Endodermal cell (in vitro differentiated cells): ENCODE data around the gene TTF1. TPM values are rescaled to one million over a fixed set of nuclear protein-coding genes. Genes with fewer than 3 reads are reported as not detected.

ENCODE experiments used
- DNase-seq: peaks from one replicate; pipeline ENCODE4 v3.0.0-alpha.2; 2017
- H3K27ac ChIP-seq: 2 replicates; pipeline ENCODE4 v1.5.1; 2013; ENCODE audit warnings: mild to moderate bottlenecking, low read depth, low read length, moderate library complexity
- H3K27me3 ChIP-seq: 2 replicates; pipeline ENCODE4 v1.6.1; 2013; ENCODE audit warnings: mild to moderate bottlenecking, low read length, moderate library complexity; ENCODE audit not compliant: insufficient read depth, control insufficient read depth, poor library complexity, severe bottlenecking
- H3K36me3 ChIP-seq: 2 replicates; pipeline ENCODE4 v1.7.0; 2013; ENCODE audit warnings: mild to moderate bottlenecking, low read length, moderate library complexity; ENCODE audit not compliant: control insufficient read depth, insufficient read depth
- H3K4me1 ChIP-seq: one replicate; pipeline ENCODE4 v1.7.0; 2013; ENCODE audit warnings: low read length; ENCODE audit not compliant: control insufficient read depth, insufficient read depth
- H3K4me3 ChIP-seq: 2 replicates; pipeline ENCODE4 v1.5.1; 2013; ENCODE audit warnings: mild to moderate bottlenecking, low read length, moderate library complexity
- H3K9ac ChIP-seq: 2 replicates; pipeline ENCODE4 v1.6.1; 2013; ENCODE audit warnings: mild to moderate bottlenecking, low read length, moderate library complexity; ENCODE audit not compliant: poor library complexity, severe bottlenecking; ENCODE audit errors: extremely low read depth
- H3K9me3 ChIP-seq: 2 replicates; pipeline ENCODE4 v1.6.1; 2013; ENCODE audit warnings: mild to moderate bottlenecking, low read length, moderate library complexity; ENCODE audit not compliant: control insufficient read depth
- H3K27ac Mint-ChIP-seq: 2 replicates; pipeline ENCODE4 v1.8.0; 2020; ENCODE audit warnings: mixed read lengths
- H3K27me3 Mint-ChIP-seq: 2 replicates; pipeline ENCODE4 v1.8.0; 2021; ENCODE audit warnings: mild to moderate bottlenecking, mixed read lengths; ENCODE audit not compliant: insufficient read depth
- H3K36me3 Mint-ChIP-seq: 2 replicates; pipeline ENCODE4 v1.8.0; 2020; ENCODE audit warnings: low read depth, mixed read lengths
- H3K4me1 Mint-ChIP-seq: 2 replicates; pipeline ENCODE4 v1.8.0; 2020; ENCODE audit warnings: mixed read lengths
- H3K4me3 Mint-ChIP-seq: 2 replicates; pipeline ENCODE4 v1.8.0; 2020; ENCODE audit warnings: mild to moderate bottlenecking, moderate library complexity, mixed read lengths
- H3K9me3 Mint-ChIP-seq: 2 replicates; pipeline ENCODE4 v1.8.0; 2020; ENCODE audit warnings: mild to moderate bottlenecking, mixed read lengths
- CTCF ChIP-seq: fragments of 200-600 bp; sonication (generic); conservative IDR thresholded peaks from 2 replicates; pipeline ENCODE4 v1.5.0; 2021; ENCODE audit warnings: antibody characterized with exemption, mild to moderate bottlenecking
- WGBS, 2 experiments: methylation state at CpG; one replicate each; pipeline versions ENCODE4 v1.1.5 to v1.1.7; 2013; ENCODE audit warnings: missing lambda C conversion rate in 2 of 2, mixed read lengths in 1 of 2; ENCODE audit not compliant: insufficient coverage in 1 of 2, insufficient read length in 1 of 2; 5-methylcytosine and 5-hydroxymethylcytosine counted together
- total RNA-seq, 2 donors: library from RNA; stranded (reverse); fragmentation: NEBNext Ultra II Directional in 1 of 2; extraction: Animal tissue kit (Norgen Biotek cat#: 25700) in 1 of 2; gene quantifications; 2 replicates in 1 of 2; 3 replicates in 1 of 2; pipeline ENCODE4 v1.2.1, GENCODE V29; 2021

Gene TTF1
- total RNA-seq, 2 donors from 2014 or later, result 21.0 to 23.7 TPM

GRCh38 chr9:132346177-132346576 lies 60.5 kb downstream of the TTF1 start:
- no peaks in the 10 kb centered on the region for H3K9me3 ChIP-seq
- no peaks in the 10 kb centered on the region for H3K4me1 Mint-ChIP-seq
- no peaks in the 10 kb centered on the region for H3K9me3 Mint-ChIP-seq
- TF ChIP-seq CTCF, result no peak
- 95% methylated on average over 3 to 5 of the region's 5 CpGs for WGBS, 2 experiments
- DNase-seq, result no peak
- no peaks in the 10 kb centered on the region for H3K27me3 Mint-ChIP-seq
- H3K4me1 ChIP-seq, result no peaks in the 10 kb centered on the region
- no peak overlapping the region for H3K27ac Mint-ChIP-seq
- H3K36me3 ChIP-seq, result peaks cover 96% of the 10 kb centered on the region
- no peak overlapping the region for H3K27ac ChIP-seq
- H3K27me3 ChIP-seq, result no peaks in the 10 kb centered on the region
- H3K9ac ChIP-seq, result no peak overlapping the region
- peaks cover 73% of the 10 kb centered on the region for H3K36me3 Mint-ChIP-seq
- H3K4me3 ChIP-seq, result no peak overlapping the region
- H3K4me3 Mint-ChIP-seq, result no peak overlapping the region

- H3K9me3 Mint-ChIP-seq, result no peaks in the 10 kb centered on the region
- no peaks in the 10 kb centered on the region for H3K4me1 ChIP-seq
- H3K27me3 Mint-ChIP-seq, result no peaks in the 10 kb centered on the region
- H3K9ac ChIP-seq, result no peak overlapping the region
- no peak overlapping the region for H3K4me3 Mint-ChIP-seq
- 96 to 100% methylated on average over 3 to 9 of the region's 9 CpGs for WGBS, 2 experiments
- no peak overlapping the region for H3K27ac ChIP-seq
- peaks cover 85% of the 10 kb centered on the region for H3K36me3 Mint-ChIP-seq
- no peak overlapping the region for H3K4me3 ChIP-seq
- H3K4me1 Mint-ChIP-seq, result no peaks in the 10 kb centered on the region
- DNase-seq, result no peak
- no peaks in the 10 kb centered on the region for H3K9me3 ChIP-seq
- no peaks in the 10 kb centered on the region for H3K27me3 ChIP-seq
- no peak overlapping the region for H3K27ac Mint-ChIP-seq
- peaks cover 97% of the 10 kb centered on the region for H3K36me3 ChIP-seq
- TF ChIP-seq CTCF, result no peak
Measured at GRCh38 chr9:132341177-132341840, 65.3 kb downstream of the TTF1 start.

DNA sequence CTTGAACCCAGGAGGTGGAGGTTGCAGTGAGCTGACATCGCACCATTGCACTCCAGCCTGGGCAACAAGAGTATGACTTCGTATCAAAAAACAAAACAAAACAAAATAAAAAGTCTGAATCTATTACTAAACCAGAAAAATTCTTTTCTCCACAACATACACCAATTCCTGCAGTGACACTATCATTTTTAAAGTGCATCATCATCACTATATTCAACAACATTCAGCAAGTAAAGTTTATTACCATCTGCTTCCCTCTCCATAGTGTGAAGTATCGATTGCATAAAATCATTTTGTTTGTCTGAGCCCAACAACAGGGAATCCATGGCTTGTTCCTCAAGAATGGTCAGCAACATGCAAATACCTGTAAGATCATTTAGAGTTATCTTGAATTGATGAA lies 72.3 kb downstream of the TTF1 start:
- no peaks in the 10 kb centered on the region for H3K9me3 Mint-ChIP-seq
- H3K9me3 ChIP-seq, result peaks cover 11% of the 10 kb centered on the region
- no peak overlapping the region for H3K27ac Mint-ChIP-seq
- H3K4me3 Mint-ChIP-seq, result no peak overlapping the region
- H3K9ac ChIP-seq, result no peak overlapping the region
- H3K4me1 ChIP-seq, result no peaks in the 10 kb centered on the region
- no peak for DNase-seq
- H3K27me3 ChIP-seq, result no peaks in the 10 kb centered on the region
- H3K36me3 ChIP-seq, result peaks cover 96% of the 10 kb centered on the region
- H3K27ac ChIP-seq, result no peak overlapping the region
- no peaks in the 10 kb centered on the region for H3K27me3 Mint-ChIP-seq
- no peak overlapping the region for H3K4me3 ChIP-seq
- no peaks in the 10 kb centered on the region for H3K4me1 Mint-ChIP-seq
- WGBS, 2 experiments, result 92 to 100% methylated on average over 2 to 3 of the region's 3 CpGs
- TF ChIP-seq CTCF, result no peak
- H3K36me3 Mint-ChIP-seq, result peaks cover 88% of the 10 kb centered on the region
